ENCODE measurements around the gene PATL1. TPM values are rescaled to one million over a fixed set of nuclear protein-coding genes. Genes with fewer than 3 reads are reported as not detected.

Gene PATL1
- total RNA-seq, 1 experiment from 2014 or later, result 57.8 TPM

DNA sequence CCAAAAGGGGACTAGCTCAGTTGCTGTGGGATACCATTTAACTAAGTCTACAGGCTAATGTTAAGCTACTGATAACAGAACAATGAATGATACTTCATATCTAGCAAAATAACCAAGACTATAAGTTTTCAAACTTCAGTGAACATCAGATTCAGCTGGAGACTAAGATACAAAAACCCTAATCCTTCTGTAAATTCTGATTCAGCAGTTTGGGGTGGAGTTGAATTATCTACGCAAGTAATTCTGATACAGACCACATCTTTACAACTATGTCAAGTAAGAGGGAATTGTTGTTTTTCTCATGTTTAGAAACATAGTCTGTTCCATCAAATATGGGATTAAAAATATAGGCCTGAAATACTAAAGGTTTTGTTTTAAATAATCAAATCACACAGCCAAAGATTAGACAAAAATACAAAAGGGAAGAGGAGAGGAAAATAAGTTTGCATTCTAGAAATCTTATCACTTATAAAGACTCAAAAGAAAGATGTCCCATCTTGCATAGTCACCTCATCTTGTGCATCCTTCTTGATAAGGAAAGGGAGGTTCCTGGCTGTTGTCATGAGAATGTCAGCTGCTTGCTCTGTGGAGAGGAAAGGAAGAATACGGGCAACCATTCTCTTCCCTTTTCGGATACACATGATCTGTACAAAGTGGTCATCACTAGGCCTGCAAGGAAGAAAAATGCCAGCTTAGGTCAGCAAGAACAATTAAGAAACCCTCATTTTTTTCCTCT lies 21.4 kb downstream of the PATL1 start:
- H3K4me3 ChIP-seq (ENCODE audit: low read depth, low read length), result no peak overlapping the region
- H3K9me3 ChIP-seq, result no peaks in the 10 kb centered on the region
- TF ChIP-seq, protein P1, sequence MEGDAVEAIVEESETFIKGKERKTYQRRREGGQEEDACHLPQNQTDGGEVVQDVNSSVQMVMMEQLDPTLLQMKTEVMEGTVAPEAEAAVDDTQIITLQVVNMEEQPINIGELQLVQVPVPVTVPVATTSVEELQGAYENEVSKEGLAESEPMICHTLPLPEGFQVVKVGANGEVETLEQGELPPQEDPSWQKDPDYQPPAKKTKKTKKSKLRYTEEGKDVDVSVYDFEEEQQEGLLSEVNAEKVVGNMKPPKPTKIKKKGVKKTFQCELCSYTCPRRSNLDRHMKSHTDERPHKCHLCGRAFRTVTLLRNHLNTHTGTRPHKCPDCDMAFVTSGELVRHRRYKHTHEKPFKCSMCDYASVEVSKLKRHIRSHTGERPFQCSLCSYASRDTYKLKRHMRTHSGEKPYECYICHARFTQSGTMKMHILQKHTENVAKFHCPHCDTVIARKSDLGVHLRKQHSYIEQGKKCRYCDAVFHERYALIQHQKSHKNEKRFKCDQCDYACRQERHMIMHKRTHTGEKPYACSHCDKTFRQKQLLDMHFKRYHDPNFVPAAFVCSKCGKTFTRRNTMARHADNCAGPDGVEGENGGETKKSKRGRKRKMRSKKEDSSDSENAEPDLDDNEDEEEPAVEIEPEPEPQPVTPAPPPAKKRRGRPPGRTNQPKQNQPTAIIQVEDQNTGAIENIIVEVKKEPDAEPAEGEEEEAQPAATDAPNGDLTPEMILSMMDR (IDR thresholded peaks at IDR 0.05; ENCODE audit: insufficient read depth in 1 of 2, low read depth in 1 of 2, low read length in 1 of 2, severe bottlenecking in 1 of 2, unreplicated experiment in 1 of 2), result no peak
- Mint-ChIP-seq H3K27me3 (ENCODE audit: insufficient read depth, unreplicated experiment) (no peaks in the 10 kb centered on the region), H3K27ac (ENCODE audit: unreplicated experiment) (no peak overlapping the region), H3K4me3 (ENCODE audit: unreplicated experiment) (no peak overlapping the region), H3K9me3 (ENCODE audit: unreplicated experiment) (no peaks in the 10 kb centered on the region), H3K36me3 (ENCODE audit: insufficient read depth, unreplicated experiment) (peaks cover 98% of the 10 kb centered on the region), H3K4me1 (ENCODE audit: low read depth, unreplicated experiment) (no peaks in the 10 kb centered on the region)
- H3K4me1 ChIP-seq, result 0 out of 2 replicates have a peak, but pooled peaks cover 3% of the 10 kb centered on the region
- no peak for DNase-seq
- ChIA-PET POLR2A (no interaction called here), CTCF (no interaction called here)
- no TSS peak for BruUV-seq (replicated peaks)
- peaks cover 3% of the 10 kb centered on the region; the same call in 1 of the 2 replicates for H3K36me3 ChIP-seq (ENCODE audit: control insufficient read depth, insufficient read depth, low read length)
- intact Hi-C loops (cut with micrococcal nuclease; ENCODE audit: unreplicated experiment), result no loop called here
- no peaks in the 10 kb centered on the region for H3K27me3 ChIP-seq (replicated peaks; ENCODE audit: control insufficient read depth, insufficient read depth, low read length)

- ChIA-PET POLR2A (no interaction called here), CTCF (no interaction called here)
- no peaks in the 10 kb centered on the region for H3K27me3 ChIP-seq (replicated peaks; ENCODE audit: control insufficient read depth, insufficient read depth, low read length)
- H3K27ac Mint-ChIP-seq (ENCODE audit: unreplicated experiment), result no peak overlapping the region
- peaks cover 98% of the 10 kb centered on the region for H3K36me3 Mint-ChIP-seq (ENCODE audit: insufficient read depth, unreplicated experiment)
- H3K4me3 Mint-ChIP-seq (ENCODE audit: unreplicated experiment), result no peak overlapping the region
- no peaks in the 10 kb centered on the region; the same call in 1 of the 2 replicates for H3K36me3 ChIP-seq (ENCODE audit: control insufficient read depth, insufficient read depth, low read length)
- intact Hi-C loops (cut with micrococcal nuclease; ENCODE audit: unreplicated experiment), result no loop called here
- no peak overlapping the region for H3K4me3 ChIP-seq (ENCODE audit: low read depth, low read length)
- no TSS peak for BruUV-seq (replicated peaks)
- no peaks in the 10 kb centered on the region for H3K27me3 Mint-ChIP-seq (ENCODE audit: insufficient read depth, unreplicated experiment)
- no peaks in the 10 kb centered on the region for H3K4me1 Mint-ChIP-seq (ENCODE audit: low read depth, unreplicated experiment)
- 0 out of 2 replicates have a peak, but pooled peaks cover 3% of the 10 kb centered on the region for H3K4me1 ChIP-seq
- H3K9me3 Mint-ChIP-seq (ENCODE audit: unreplicated experiment), result no peaks in the 10 kb centered on the region
- DNase-seq, result no peak
- TF ChIP-seq, protein P1 (IDR thresholded peaks at IDR 0.05; ENCODE audit: insufficient read depth in 1 of 2, low read depth in 1 of 2, low read length in 1 of 2, severe bottlenecking in 1 of 2, unreplicated experiment in 1 of 2), result no peak
- no peaks in the 10 kb centered on the region for H3K9me3 ChIP-seq
These were observed 24.3 kb downstream of the PATL1 start for GRCh38 chr11:59644528-59644927.

DNA sequence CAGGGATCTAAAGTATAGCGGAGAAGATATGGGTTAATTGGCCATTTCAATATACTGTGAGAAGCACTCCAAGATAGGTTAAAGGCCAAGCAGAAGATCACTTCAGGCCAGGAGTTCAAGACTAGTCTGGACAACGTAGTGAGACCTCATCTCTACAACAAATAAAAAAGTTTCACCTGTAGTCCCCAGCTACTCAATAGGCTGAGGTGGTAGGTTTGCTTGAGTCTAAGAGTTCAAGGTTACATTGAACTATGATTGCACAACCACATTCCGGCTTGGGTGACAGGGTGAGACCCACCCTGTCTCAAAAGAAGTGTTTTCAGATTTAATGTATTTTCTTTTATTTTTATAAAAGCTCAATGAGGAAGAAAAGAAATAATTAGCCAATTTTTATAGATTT lies 25.4 kb downstream of the PATL1 start:
- intact Hi-C loops (cut with micrococcal nuclease; ENCODE audit: unreplicated experiment), result loop anchor here (2.0 kb wide), 1 partner anchor 37 kb away; no protein-coding TSS in a partner anchor
- Mint-ChIP-seq H3K4me1 (ENCODE audit: low read depth, unreplicated experiment) (no peaks in the 10 kb centered on the region), H3K27me3 (ENCODE audit: insufficient read depth, unreplicated experiment) (no peaks in the 10 kb centered on the region), H3K9me3 (ENCODE audit: unreplicated experiment) (no peaks in the 10 kb centered on the region), H3K27ac (ENCODE audit: unreplicated experiment) (no peak overlapping the region), H3K4me3 (ENCODE audit: unreplicated experiment) (no peak overlapping the region), H3K36me3 (ENCODE audit: insufficient read depth, unreplicated experiment) (peaks cover 98% of the 10 kb centered on the region)
- H3K4me1 ChIP-seq, result 0 out of 2 replicates have a peak, but pooled peaks cover 3% of the 10 kb centered on the region
- no peaks in the 10 kb centered on the region for H3K27me3 ChIP-seq (replicated peaks; ENCODE audit: control insufficient read depth, insufficient read depth, low read length)
- ChIA-PET POLR2A (no interaction called here), CTCF (no interaction called here)
- no peak overlapping the region for H3K4me3 ChIP-seq (ENCODE audit: low read depth, low read length)
- H3K9me3 ChIP-seq, result no peaks in the 10 kb centered on the region
- TF ChIP-seq, protein P1 (IDR thresholded peaks at IDR 0.05; ENCODE audit: insufficient read depth in 1 of 2, low read depth in 1 of 2, low read length in 1 of 2, severe bottlenecking in 1 of 2, unreplicated experiment in 1 of 2), result no peak
- no TSS peak for BruUV-seq (replicated peaks)
- no peaks in the 10 kb centered on the region; the same call in none of the 2 replicates for H3K36me3 ChIP-seq (ENCODE audit: control insufficient read depth, insufficient read depth, low read length)
- DNase-seq, result no peak

Data from Caco-2 (cell line).